ENCODE results near the gene MBTPS1. TPM values are rescaled to one million over a fixed set of nuclear protein-coding genes. Genes with fewer than 3 reads are reported as not detected.

Gene MBTPS1
- total RNA-seq, 4 donors from 2014 or later, result 70.0 to 116 (median 86.5) TPM

GRCh38 chr16:84018710-84019109 lies 98.0 kb downstream of the MBTPS1 start:
- Histone ChIP-seq H3K4me1 (no peaks in the 10 kb centered on the region), H3K27ac (no peak overlapping the region), H3K36me3 (no peaks in the 10 kb centered on the region), H3K9me3 (peaks cover 16% of the 10 kb centered on the region), H3K27me3 (peaks cover 5% of the 10 kb centered on the region), H3K4me3 (no peak overlapping the region)
- no peak for DNase-seq (ENCODE audit: low spot score in 2 of 2)
- TF ChIP-seq EP300 (IDR thresholded peaks at IDR 0.05), result no peak
- TF ChIP-seq POLR2AphosphoS5 (IDR thresholded peaks at IDR 0.05), result no peak
- no peak for TF ChIP-seq POLR2A (IDR thresholded peaks at IDR 0.05)
- no peak for TF ChIP-seq CTCF (IDR thresholded peaks at IDR 0.05)
- WGBS, result 78% methylated on average over 4 of the region's 4 CpGs

GRCh38 chr16:84016477-84016876 lies 100.3 kb downstream of the MBTPS1 start:
- WGBS, result 97% methylated on average over 3 of the region's 12 CpGs
- no peak overlapping the region for H3K4me3 ChIP-seq
- TF ChIP-seq POLR2AphosphoS5 (IDR thresholded peaks at IDR 0.05) (no peak), POLR2A (IDR thresholded peaks at IDR 0.05) (no peak), CTCF (IDR thresholded peaks at IDR 0.05) (no peak), EP300 (IDR thresholded peaks at IDR 0.05) (no peak)
- H3K27me3 ChIP-seq, result peaks cover 3% of the 10 kb centered on the region
- no peak for DNase-seq (ENCODE audit: low spot score in 2 of 2)
- H3K9me3 ChIP-seq, result peaks cover 12% of the 10 kb centered on the region
- H3K27ac ChIP-seq, result no peak overlapping the region
- no peaks in the 10 kb centered on the region for H3K36me3 ChIP-seq
- H3K4me1 ChIP-seq, result no peaks in the 10 kb centered on the region

- no peaks in the 10 kb centered on the region for H3K36me3 ChIP-seq
- TF ChIP-seq POLR2AphosphoS5 (IDR thresholded peaks at IDR 0.05), result no peak
- TF ChIP-seq CTCF (IDR thresholded peaks at IDR 0.05), result no peak
- H3K9me3 ChIP-seq, result peaks cover 5% of the 10 kb centered on the region
- H3K27ac ChIP-seq, result no peak overlapping the region
- DNase-seq (ENCODE audit: low spot score in 2 of 2), result no peak
- no peaks in the 10 kb centered on the region for H3K4me1 ChIP-seq
- peaks cover 3% of the 10 kb centered on the region for H3K27me3 ChIP-seq
- H3K4me3 ChIP-seq, result no peak overlapping the region
- WGBS, result 84% methylated on average over 12 of the region's 12 CpGs
Measured at GRCh38 chr16:84015399-84015798, 101.3 kb downstream of the MBTPS1 start.

GRCh38 chr16:84014570-84015327 lies 102.0 kb downstream of the MBTPS1 start:
- no peaks in the 10 kb centered on the region for H3K4me1 ChIP-seq
- TF ChIP-seq CTCF (IDR thresholded peaks at IDR 0.05), result no peak
- whole genome bisulfite sequencing, result 67% methylated on average over 14 of the region's 14 CpGs
- no peak for DNase-seq (ENCODE audit: low spot score in 2 of 2)
- H3K27ac ChIP-seq, result no peak overlapping the region
- H3K27me3 ChIP-seq, result peaks cover 1% of the 10 kb centered on the region
- H3K4me3 ChIP-seq, result no peak overlapping the region
- H3K9me3 ChIP-seq, result peaks cover 5% of the 10 kb centered on the region
- H3K36me3 ChIP-seq, result no peaks in the 10 kb centered on the region

- Histone ChIP-seq H3K4me3 (no peak overlapping the region), H3K9me3 (peaks cover 5% of the 10 kb centered on the region), H3K4me1 (no peaks in the 10 kb centered on the region), H3K27me3 (no peaks in the 10 kb centered on the region), H3K27ac (no peak overlapping the region), H3K36me3 (no peaks in the 10 kb centered on the region)
- WGBS, result 22% methylated on average over 7 of the region's 14 CpGs
- DNase-seq (ENCODE audit: low spot score in 2 of 2), result no peak
- TF ChIP-seq EP300 (IDR thresholded peaks at IDR 0.05), result no peak
- TF ChIP-seq POLR2A (IDR thresholded peaks at IDR 0.05), result no peak
- no peak for TF ChIP-seq POLR2AphosphoS5 (IDR thresholded peaks at IDR 0.05)
- no peak for TF ChIP-seq CTCF (IDR thresholded peaks at IDR 0.05)
Measured at GRCh38 chr16:84013787-84014569, 102.8 kb downstream of the MBTPS1 start.

All from suprapubic skin (tissue), 4 donors.